Activated CD4-positive, alpha-beta memory T cell treated with anti-CD3 and anti-CD28 coated beads for 36 hours (primary cell): ENCODE data around the gene REM2. TPM values are rescaled to one million over a fixed set of nuclear protein-coding genes. Genes with fewer than 3 reads are reported as not detected.
A peak's percentile ranks its signal among the peaks of the same experiment; 100 is the strongest.
"Not testable (repeated sequence)": the region's sequence is repeated elsewhere in the genome, so short reads cannot be mapped to it uniquely, and the experiment has no call there.

Experiments
- CTCF ChIA-PET: fragments of 350-600 bp; sonication (Branson Sonifier 250); formaldehyde crosslinking; loops from one replicate; lab custom pipeline; 2021; ENCODE audit warnings: antibody characterized with exemption, inconsistent platforms; lab: Charles Lee
- POLR2A ChIA-PET: fragments of 350-600 bp; sonication (Branson Sonifier 250); formaldehyde crosslinking; loops from one replicate; lab custom pipeline; 2021; ENCODE audit warnings: antibody characterized with exemption; lab: Charles Lee
- DNase-seq: peaks from one replicate; pipeline ENCODE4 v3.0.0-alpha.2; 2020
- H3K27ac Mint-ChIP-seq: one replicate; pipeline ENCODE4 v1.8.0; 2021; ENCODE audit warnings: mixed read lengths
- H3K27me3 Mint-ChIP-seq: one replicate; pipeline ENCODE4 v1.8.0; 2021; ENCODE audit warnings: mixed read lengths
- H3K36me3 Mint-ChIP-seq: one replicate; pipeline ENCODE4 v1.8.0; 2021; ENCODE audit warnings: mixed read lengths
- H3K4me1 Mint-ChIP-seq: one replicate; pipeline ENCODE4 v1.8.0; 2021; ENCODE audit warnings: low read depth, mixed read lengths
- H3K4me3 Mint-ChIP-seq: one replicate; pipeline ENCODE4 v1.8.0; 2021; ENCODE audit warnings: mild to moderate bottlenecking, mixed read lengths
- H3K9me3 Mint-ChIP-seq: one replicate; pipeline ENCODE4 v1.8.0; 2021; ENCODE audit warnings: mixed read lengths
- intact Hi-C: fragments of 100-400 bp; cut with micrococcal nuclease; formaldehyde crosslinking; loops from one replicate; pipeline ENCODE4 v1.15.1; 2023
- total RNA-seq, 2 experiments: library from RNA; stranded (reverse); gene quantifications; one replicate each; pipeline ENCODE4 v1.2.3, GENCODE V29; 2021

The REM2 gene
- total RNA-seq, 2 experiments from 2014 or later = 0.36 to 0.77 TPM

DNA sequence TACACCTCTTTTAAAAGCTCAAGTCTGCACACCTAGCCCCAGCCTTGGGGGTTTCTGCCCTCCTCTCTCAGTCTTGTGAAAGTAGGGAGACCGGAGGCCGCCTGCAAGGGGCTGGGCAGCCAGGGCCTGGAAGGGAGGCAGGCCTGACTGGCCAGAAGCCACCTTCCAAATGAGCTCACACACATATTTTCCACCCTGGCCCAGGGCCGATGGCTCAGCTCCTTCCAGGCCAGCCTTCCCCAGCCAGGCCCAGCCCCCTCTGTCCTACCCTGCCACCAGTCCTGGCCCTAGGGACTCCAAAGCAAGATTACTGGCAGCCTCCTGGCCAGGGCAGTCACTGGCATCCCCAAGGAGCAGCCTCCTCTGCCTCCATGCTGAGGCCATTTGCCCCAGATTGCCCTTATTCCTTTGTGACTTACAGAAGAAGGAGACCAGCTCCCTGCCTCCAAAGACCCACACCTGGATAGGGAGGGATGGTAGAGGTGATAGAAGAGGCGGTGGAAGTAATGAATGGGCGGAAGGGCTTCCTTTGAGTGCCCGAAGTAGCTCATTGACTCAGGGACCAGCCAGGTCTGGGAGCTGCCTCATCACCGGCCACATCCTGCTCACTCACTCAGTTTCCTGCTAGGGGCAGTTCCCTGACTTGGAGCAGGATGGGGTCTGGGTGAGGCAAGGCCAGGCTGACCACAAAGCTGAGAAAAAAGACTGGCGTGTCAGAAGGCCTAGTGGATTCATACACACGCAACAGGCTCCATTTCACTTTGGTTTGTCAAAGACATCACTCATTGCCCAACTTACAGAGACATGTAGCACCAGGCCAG, 31.9 kb upstream of the REM2 start:
- DNase-seq = peak; percentile 76
- H3K4me3 Mint-ChIP-seq = no peak overlapping the region
- H3K9me3 Mint-ChIP-seq = no peaks in the 10 kb centered on the region
- H3K27ac Mint-ChIP-seq = peak overlapping the region; percentile 51
- H3K4me1 Mint-ChIP-seq = peaks cover 21% of the 10 kb centered on the region
- no peaks in the 10 kb centered on the region for H3K36me3 Mint-ChIP-seq
- intact Hi-C loops = loop anchor here (5.0 to 10.0 kb wide), 4 partner anchors 199 to 986 kb away; partner anchors contain the start of gene DAD1
- CTCF ChIA-PET = interaction anchor here (0.8 to 6.7 kb wide), 11 partner anchors 9 to 294 kb away, joined by 3 to 228 read pairs (median 5); partner anchors contain the start of genes DAD1, LRP10, MRPL52 and OXA1L
- peaks cover 3% of the 10 kb centered on the region for H3K27me3 Mint-ChIP-seq
- POLR2A ChIA-PET = interaction anchor here (0.9 to 1.9 kb wide), 3 partner anchors 21 to 281 kb away, joined by 4 to 10 read pairs (median 5); no protein-coding TSS in a partner anchor

DNA sequence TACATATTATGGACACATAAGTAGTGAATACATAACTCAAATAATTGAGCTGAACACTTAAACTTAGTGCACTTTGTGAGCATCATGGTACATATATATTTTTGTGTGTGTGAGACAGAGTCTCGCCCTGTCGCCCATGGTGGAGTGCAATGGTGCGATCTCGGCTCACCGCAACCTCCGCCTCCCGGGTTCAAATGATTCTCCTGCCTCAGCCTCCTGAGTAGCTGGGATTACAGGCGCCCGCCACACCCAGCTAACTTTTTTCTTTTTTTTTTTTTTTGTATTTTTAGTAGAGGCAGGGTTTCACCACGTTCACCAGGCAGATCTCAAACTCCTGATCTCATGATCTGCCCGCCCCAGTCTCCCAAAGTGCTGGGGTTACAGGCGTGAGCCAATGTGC, 30.8 kb upstream of the REM2 start:
- H3K27ac Mint-ChIP-seq, H3K27me3 Mint-ChIP-seq, H3K9me3 Mint-ChIP-seq, H3K4me3 Mint-ChIP-seq, DNase-seq, H3K36me3 Mint-ChIP-seq: not testable (repeated sequence)
- peaks cover 23% of the 10 kb centered on the region for H3K4me1 Mint-ChIP-seq
- CTCF ChIA-PET = interaction anchor here (0.6 to 6.7 kb wide), 33 partner anchors 11 to 1118 kb away, joined by 3 to 228 read pairs (median 6); partner anchors contain the start of genes DAD1, LRP10, MMP14 and MRPL52
- intact Hi-C loops = loop anchor here (2.0 to 10.0 kb wide), 6 partner anchors 49 to 987 kb away; partner anchors contain the start of genes DAD1 and OXA1L
- POLR2A ChIA-PET = interaction anchor here (1.0 to 1.3 kb wide), 2 partner anchors 77 to 264 kb away, joined by 3 read pairs; no protein-coding TSS in a partner anchor

DNA sequence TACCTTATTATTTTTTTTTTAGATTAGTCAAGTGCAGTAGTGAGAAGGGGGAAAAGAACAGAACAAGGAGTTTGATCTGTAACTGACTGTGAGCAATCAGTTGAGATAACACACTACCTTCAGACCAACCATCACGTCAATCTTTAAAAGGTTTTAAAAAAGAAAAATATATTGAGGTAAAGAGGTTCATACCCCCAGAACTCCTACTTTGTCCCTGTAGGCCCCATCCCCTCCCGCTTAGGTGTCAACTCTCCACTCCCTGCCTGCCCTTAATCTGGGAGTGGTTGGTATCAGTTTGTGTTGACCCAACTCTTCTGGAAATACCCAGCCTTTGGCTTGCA, 30.5 kb upstream of the REM2 start:
- Mint-ChIP-seq H3K36me3 (no peaks in the 10 kb centered on the region), H3K27me3 (peaks cover 5% of the 10 kb centered on the region), H3K27ac (peak overlapping the region; percentile 73), H3K4me3 (no peak overlapping the region), H3K4me1 (peaks cover 27% of the 10 kb centered on the region), H3K9me3 (no peaks in the 10 kb centered on the region)
- intact Hi-C loops = loop anchor here (2.0 to 10.0 kb wide), 6 partner anchors 48 to 988 kb away; partner anchors contain the start of genes DAD1 and OXA1L
- ChIA-PET CTCF (interaction anchor here (0.6 to 6.7 kb wide), 36 partner anchors 10 to 1118 kb away, joined by 3 to 228 read pairs (median 5); partner anchors contain the start of genes DAD1, LRP10, MMP14 and MRPL52), POLR2A (interaction anchor here (1.0 to 1.3 kb wide), 2 partner anchors 77 to 264 kb away, joined by 3 read pairs; no protein-coding TSS in a partner anchor)
- DNase-seq = no peak

DNA sequence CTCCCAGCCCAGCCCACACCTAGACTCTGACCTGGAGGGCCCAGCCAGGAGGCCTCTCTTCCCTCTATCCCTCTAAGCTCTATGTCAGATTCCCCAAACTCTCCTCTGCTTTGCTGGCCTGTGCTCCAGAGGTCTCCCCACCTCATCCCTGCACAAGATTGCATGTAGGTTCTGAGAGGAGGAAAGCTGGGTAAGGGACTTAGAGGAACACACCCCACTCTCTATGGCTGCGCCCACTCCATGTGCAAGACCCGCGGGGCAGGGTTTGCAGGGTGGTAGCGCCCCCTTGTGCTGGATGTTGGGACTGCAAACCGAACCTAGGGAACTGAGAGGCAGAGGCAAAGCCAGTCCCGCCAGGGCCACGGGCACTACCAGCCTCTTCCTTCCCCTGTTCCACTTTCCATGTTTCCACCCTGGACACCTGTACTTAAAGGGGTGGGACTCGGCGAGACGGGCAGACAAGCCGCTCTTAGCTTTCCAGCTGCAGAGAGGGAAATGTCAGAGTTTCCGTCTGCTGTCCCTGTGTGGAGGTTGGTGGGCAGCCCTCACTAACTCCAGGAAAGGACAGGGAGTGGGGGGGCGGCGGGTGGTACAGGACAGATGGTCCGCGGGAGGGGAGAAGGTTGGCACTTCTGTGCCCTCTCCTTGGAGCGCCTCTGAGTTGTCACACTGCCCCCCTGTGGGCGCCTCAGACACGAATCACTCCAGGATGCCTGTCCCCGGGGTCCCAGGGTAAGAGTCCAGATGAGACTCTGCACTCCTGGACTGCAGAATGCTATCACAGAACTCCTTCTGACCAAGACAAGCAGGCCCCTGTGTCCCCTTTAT, 29.9 kb upstream of the REM2 start:
- Mint-ChIP-seq H3K27me3 (peaks cover 5% of the 10 kb centered on the region), H3K27ac (peak overlapping the region; percentile 73), H3K4me3 (peak overlapping the region; percentile 72), H3K9me3 (no peaks in the 10 kb centered on the region), H3K36me3 (no peaks in the 10 kb centered on the region), H3K4me1 (peaks cover 32% of the 10 kb centered on the region)
- DNase-seq = peak; percentile 94
- CTCF ChIA-PET = interaction anchor here (0.6 to 6.7 kb wide), 48 partner anchors 10 to 1119 kb away, joined by 3 to 228 read pairs (median 4); partner anchors contain the start of genes DAD1, LRP10, MMP14 and MRPL52
- intact Hi-C loops = loop anchor here (1.0 to 10.0 kb wide), 9 partner anchors 30 to 988 kb away; partner anchors contain the start of genes DAD1 and OXA1L
- POLR2A ChIA-PET = interaction anchor here (1.0 to 1.3 kb wide), 2 partner anchors 76 to 265 kb away, joined by 3 read pairs; no protein-coding TSS in a partner anchor

DNA sequence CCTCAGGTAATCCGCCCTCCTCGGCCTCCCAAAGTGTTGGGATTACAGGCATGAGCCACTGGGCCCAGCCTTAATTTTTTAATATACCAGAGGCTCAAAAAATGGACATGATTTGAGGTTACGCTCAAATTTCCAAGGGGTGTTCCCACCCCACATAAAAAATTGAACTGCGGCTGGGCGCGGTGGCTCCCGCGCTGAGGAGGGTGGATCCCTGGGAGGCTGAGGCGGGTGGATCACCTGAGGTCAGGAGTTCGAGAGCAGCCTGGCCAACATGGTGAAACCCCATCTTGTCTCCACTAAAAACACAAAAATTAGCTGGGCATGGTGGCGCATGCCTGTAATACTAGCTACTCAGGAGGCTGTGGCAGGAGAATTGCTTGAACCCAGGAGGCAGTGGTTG, 28.7 kb upstream of the REM2 start:
- H3K27me3 Mint-ChIP-seq, H3K36me3 Mint-ChIP-seq, H3K4me3 Mint-ChIP-seq, DNase-seq, H3K27ac Mint-ChIP-seq, H3K9me3 Mint-ChIP-seq: not testable (repeated sequence)
- intact Hi-C loops = loop anchor here (5.0 to 10.0 kb wide), 4 partner anchors 202 to 989 kb away; partner anchors contain the start of gene DAD1
- ChIA-PET POLR2A (interaction anchor here (0.9 to 1.1 kb wide), 3 partner anchors 17 to 31 kb away, joined by 3 read pairs; partner anchors contain the start of gene MRPL52), CTCF (interaction anchor here (0.6 to 6.7 kb wide), 35 partner anchors 9 to 347 kb away, joined by 3 to 228 read pairs (median 4); partner anchors contain the start of genes ABHD4, LRP10, MMP14 and MRPL52)
- peaks cover 41% of the 10 kb centered on the region for H3K4me1 Mint-ChIP-seq

DNA sequence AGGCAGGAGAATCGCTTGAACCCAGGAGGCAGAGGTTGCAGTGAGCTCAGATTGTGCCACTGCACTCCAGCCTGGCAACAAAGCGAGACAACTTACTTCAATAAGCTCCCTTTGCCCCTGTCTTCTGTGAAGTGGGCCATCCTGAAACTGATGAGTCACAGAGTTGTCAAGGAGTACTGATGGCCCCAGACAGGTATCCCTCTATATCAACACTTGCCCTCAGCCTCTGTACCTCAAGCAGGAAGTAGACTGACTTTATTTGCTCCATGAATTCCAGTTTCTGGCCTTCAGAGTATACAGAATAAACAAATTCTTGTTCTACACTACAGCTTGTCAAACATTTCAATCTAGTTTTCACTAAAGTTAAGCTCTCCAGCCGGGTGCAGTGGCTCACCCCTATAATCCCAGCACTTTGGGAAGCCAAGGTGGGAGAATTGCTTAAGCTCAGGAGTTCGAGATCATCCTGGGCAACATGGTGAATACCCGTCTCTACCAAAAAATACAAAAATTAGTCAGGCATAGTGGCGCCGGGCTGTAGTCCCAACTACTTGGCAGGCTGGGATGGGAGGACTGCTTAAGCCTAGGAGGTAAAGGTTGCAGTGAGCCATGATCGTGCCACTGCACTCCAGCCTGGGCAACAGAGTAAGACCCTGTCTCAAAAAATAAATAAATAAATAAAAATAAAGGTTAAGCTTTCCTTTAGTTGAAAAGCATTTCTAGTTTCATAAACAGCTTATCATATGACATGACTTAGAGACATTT, 27.9 kb upstream of the REM2 start:
- DNase-seq = peak; percentile 23
- Mint-ChIP-seq H3K27ac (no peak overlapping the region), H3K27me3 (peaks cover 7% of the 10 kb centered on the region), H3K9me3 (no peaks in the 10 kb centered on the region), H3K36me3 (no peaks in the 10 kb centered on the region), H3K4me3 (no peak overlapping the region), H3K4me1 (peaks cover 41% of the 10 kb centered on the region)
- intact Hi-C loops = loop anchor here (5.0 to 10.0 kb wide), 4 partner anchors 203 to 990 kb away; partner anchors contain the start of gene DAD1
- CTCF ChIA-PET = interaction anchor here (1.1 to 6.7 kb wide), 21 partner anchors 10 to 323 kb away, joined by 3 to 228 read pairs (median 5); partner anchors contain the start of genes LRP10, MMP14, MRPL52 and OXA1L
- POLR2A ChIA-PET = interaction anchor here (0.9 to 1.1 kb wide), 3 partner anchors 16 to 32 kb away, joined by 3 read pairs; partner anchors contain the start of gene MRPL52

DNA sequence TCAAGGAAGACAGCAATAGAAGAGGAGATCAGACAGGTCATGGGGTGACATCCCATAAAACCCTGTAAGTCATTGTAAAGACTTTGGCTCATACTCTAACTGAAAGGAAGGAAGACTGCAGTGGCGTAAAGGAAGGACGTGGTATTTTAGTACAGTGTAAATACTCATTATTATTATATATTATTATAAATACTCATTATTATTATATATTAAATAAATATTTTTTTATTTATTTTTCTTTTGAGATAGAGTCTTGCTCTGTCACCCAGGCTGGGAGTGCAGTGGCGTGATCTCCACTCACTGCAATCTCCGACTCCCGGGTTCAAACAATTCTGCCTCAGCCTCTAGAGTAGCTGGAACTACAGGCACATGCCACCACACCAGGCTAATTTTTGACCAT, 26.6 kb upstream of the REM2 start:
- H3K4me3 Mint-ChIP-seq = no peak overlapping the region
- POLR2A ChIA-PET = no interaction called here

DNA sequence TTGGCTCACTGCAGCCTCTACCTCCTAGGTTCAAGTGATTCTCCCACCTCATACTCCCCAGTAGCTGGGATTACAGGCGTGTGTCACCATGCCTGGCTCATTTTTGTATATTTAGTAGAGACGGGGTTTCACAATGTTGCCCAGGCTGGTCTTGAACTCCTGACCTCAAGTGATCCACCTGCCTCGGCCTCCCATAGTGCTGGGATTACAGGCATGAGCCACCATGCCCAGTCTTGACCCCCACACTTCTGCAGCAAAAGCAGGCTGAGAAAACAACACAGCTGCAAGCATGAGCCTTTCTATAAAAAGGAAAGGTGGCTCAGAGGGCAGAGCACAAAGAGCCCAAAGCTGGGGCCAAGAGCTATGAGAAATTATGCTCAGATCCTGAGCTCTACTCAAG, 22.6 kb upstream of the REM2 start:
- H3K9me3 Mint-ChIP-seq, H3K36me3 Mint-ChIP-seq, H3K27ac Mint-ChIP-seq, POLR2A ChIA-PET, DNase-seq, H3K4me3 Mint-ChIP-seq, intact Hi-C loops: not testable (repeated sequence)
- CTCF ChIA-PET = interaction anchor here (0.6 to 3.2 kb wide), 6 partner anchors 12 to 290 kb away, joined by 3 to 19 read pairs (median 4); partner anchors contain the start of gene LRP10
- Mint-ChIP-seq H3K27me3 (peaks cover 10% of the 10 kb centered on the region), H3K4me1 (peaks cover 23% of the 10 kb centered on the region)

More for the DNA sequence above, 26.6 kb upstream of the REM2 start:
- H3K27ac Mint-ChIP-seq = no peak overlapping the region
- no peaks in the 10 kb centered on the region for H3K9me3 Mint-ChIP-seq
- H3K27me3 Mint-ChIP-seq = peaks cover 7% of the 10 kb centered on the region
- DNase-seq = no peak
- CTCF ChIA-PET = interaction anchor here (0.6 to 6.7 kb wide), 5 partner anchors 31 to 285 kb away, joined by 3 to 228 read pairs (median 11); partner anchors contain the start of genes MRPL52 and PRMT5
- H3K4me1 Mint-ChIP-seq = peaks cover 37% of the 10 kb centered on the region
- intact Hi-C loops = loop anchor here (10.0 kb wide), 2 partner anchors 942 to 992 kb away; no protein-coding TSS in a partner anchor
- no peaks in the 10 kb centered on the region for H3K36me3 Mint-ChIP-seq

DNA sequence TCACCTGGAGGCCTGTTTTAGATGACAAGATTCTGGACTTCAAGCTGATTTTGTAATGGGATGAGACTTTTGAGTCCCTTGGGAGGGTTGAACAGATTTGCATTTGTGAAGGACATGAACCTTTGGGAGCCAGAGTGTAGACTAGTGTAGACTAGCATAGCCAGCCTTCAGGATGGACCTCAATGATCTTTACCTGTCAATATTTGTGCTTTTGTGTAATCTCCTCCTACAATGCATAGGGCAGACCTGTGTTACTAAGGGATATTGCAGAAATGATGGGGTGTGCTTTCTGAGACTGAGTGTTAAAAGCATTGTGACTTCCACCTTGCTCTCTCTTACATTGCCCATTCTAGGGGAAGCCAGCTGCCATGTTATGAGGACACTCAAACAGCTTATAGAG, 21.4 kb upstream of the REM2 start:
- no peak overlapping the region for H3K4me3 Mint-ChIP-seq
- H3K27ac Mint-ChIP-seq = no peak overlapping the region
- no peak for DNase-seq
- H3K4me1 Mint-ChIP-seq = peaks cover 30% of the 10 kb centered on the region
- peaks cover 5% of the 10 kb centered on the region for H3K27me3 Mint-ChIP-seq
- CTCF ChIA-PET = interaction anchor here (0.7 to 4.4 kb wide), 8 partner anchors 8 to 292 kb away, joined by 3 to 22 read pairs (median 3); partner anchors contain the start of gene DAD1
- intact Hi-C loops = no loop called here
- no peaks in the 10 kb centered on the region for H3K9me3 Mint-ChIP-seq
- POLR2A ChIA-PET = no interaction called here
- H3K36me3 Mint-ChIP-seq = no peaks in the 10 kb centered on the region

DNA sequence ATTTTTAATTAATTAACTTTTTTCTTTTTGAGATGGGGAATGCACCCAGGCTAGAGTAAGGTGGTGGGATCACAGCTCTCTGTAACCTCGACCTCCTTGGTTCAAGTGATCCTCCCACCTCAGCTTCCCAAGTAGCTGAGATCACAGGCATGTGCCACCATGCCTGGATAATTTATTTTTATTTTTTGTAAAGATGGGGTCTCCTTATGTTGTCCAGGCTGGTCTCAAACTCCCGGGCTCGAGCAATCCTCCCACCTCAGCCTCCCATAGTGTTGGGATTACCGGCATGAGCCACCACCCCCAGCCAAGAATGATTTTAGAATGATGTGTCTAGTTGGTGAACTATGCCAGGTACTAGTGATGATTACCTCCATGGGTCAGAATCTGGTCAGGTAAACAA, 18.0 kb upstream of the REM2 start:
- DNase-seq = no peak
- H3K9me3 Mint-ChIP-seq = no peaks in the 10 kb centered on the region
- H3K36me3 Mint-ChIP-seq = no peaks in the 10 kb centered on the region
- POLR2A ChIA-PET = no interaction called here
- no peak overlapping the region for H3K4me3 Mint-ChIP-seq
- peaks cover 15% of the 10 kb centered on the region for H3K4me1 Mint-ChIP-seq
- H3K27ac Mint-ChIP-seq = no peak overlapping the region
- H3K27me3 Mint-ChIP-seq = peaks cover 3% of the 10 kb centered on the region
- intact Hi-C loops = no loop called here
- CTCF ChIA-PET = interaction anchor here (0.8 to 4.4 kb wide), 6 partner anchors 10 to 293 kb away, joined by 3 to 22 read pairs (median 4); no protein-coding TSS in a partner anchor
